Peyer's patch (tissue), 4 donors: ENCODE measurements around the gene GINS2. TPM values are rescaled to one million over a fixed set of nuclear protein-coding genes. Genes with fewer than 3 reads are reported as not detected.

Experiments
- DNase-seq, 3 donors: peaks; one replicate each; pipeline ENCODE4 v3.0.0-alpha.2; 2017 to 2019
- H3K27ac ChIP-seq, 4 donors: fragments of 200-600 bp; sonication (generic); one replicate each; pipeline ENCODE4 v1.5.1; 2016 to 2019
- H3K27me3 ChIP-seq, 2 donors: fragments of 200-600 bp; sonication (generic); one replicate each; pipeline ENCODE4 v1.5.1; 2019
- H3K36me3 ChIP-seq, 3 donors: fragments of 200-600 bp; sonication (generic); one replicate each; pipeline ENCODE4 v1.5.1; 2016 to 2019
- H3K4me1 ChIP-seq, 4 donors: fragments of 200-600 bp; sonication (generic); one replicate each; pipeline ENCODE4 v1.5.1; 2016 to 2019
- H3K4me3 ChIP-seq, 4 donors: fragments of 200-600 bp; sonication (generic); 1 replicate in 3 of 4; 2 replicates in 1 of 4; pipeline ENCODE4 v1.5.1; 2016 to 2019; ENCODE audit warnings: mild to moderate bottlenecking in 1 of 4
- H3K9me3 ChIP-seq, 4 donors: fragments of 200-600 bp; sonication (generic); one replicate each; pipeline ENCODE4 v1.5.1; 2016 to 2019; ENCODE audit warnings: mild to moderate bottlenecking in 1 of 4
- POLR2A ChIP-seq, 2 donors: fragments of 450-650 bp; IDR thresholded peaks; one replicate each; pipeline ENCODE4 v1.5.1; 2017; ENCODE audit warnings: antibody characterized with exemption in 2 of 2, mild to moderate bottlenecking in 2 of 2, moderate library complexity in 2 of 2
- total RNA-seq, 4 donors: library from RNA; depleted of rRNA; stranded (reverse); fragments of >200 nt; gene quantifications; one replicate each; pipeline ENCODE4 v1.1.0, GENCODE V29; 2016
- TF ChIP-seq, protein P1 (sequence below), 6 experiments: fragments of 450-650 bp in 4 of 6; fragments of 200-600 bp in 2 of 6; sonication (generic) in 1 of 6; IDR thresholded peaks; one replicate each; pipeline ENCODE4 v1.5.1; 2017 to 2019; ENCODE audit warnings: antibody characterized with exemption in 6 of 6, mild to moderate bottlenecking in 3 of 6, moderate library complexity in 1 of 6

The GINS2 gene
- total RNA-seq, 4 donors from 2014 or later: 2.9 to 10.7 (median 5.2) TPM

DNA sequence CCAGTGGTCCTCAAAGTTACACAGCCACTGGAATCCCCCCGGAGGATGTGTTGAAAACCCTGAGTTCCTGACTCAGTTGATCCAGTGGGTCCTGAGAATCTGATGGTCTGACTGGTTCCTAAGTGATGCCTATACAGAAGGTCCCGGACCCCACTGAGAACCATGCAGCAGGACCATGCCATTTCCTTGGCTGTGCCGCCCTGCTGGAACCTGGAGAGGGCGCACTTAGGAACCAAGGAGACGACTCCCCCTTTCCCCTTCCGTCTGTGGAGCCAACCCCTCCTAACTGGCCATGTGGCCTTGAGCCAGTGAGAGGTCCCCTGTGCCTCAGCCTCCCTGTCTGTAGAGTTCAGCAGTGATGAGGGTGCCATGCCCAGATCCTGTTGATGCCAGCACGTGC lies 40.1 kb upstream of the GINS2 start:
- DNase-seq: no peak
- no peak overlapping the region for H3K4me3 ChIP-seq
- H3K27ac ChIP-seq: no peak overlapping the region

DNA sequence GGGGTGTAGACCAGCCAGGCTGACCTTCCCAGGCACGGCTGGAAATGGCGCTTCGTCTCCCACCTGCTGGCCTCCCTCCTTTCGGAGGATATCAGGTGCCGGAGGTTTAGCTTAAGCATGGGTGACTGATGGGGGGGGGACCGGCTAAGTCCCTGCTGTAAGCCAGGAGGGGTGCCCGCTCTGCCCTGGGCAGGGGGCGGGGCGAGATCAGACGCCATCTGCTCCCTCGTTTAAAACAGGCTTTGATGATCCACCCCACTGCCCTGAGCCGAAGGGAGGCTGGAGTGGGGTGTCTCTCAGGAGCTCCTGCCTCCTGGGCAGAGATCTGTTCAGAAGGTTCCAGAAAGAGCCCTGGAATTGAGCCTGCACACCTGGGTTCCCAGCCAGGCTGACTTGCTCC lies 36.2 kb upstream of the GINS2 start:
- Histone ChIP-seq H3K4me1 (peaks cover 0 to 6% (median 0%) of the 10 kb centered on the region in 4 donors), H3K36me3 (no peaks in the 10 kb centered on the region), H3K9me3 (no peaks in the 10 kb centered on the region), H3K27me3 (no peaks in the 10 kb centered on the region), H3K4me3 (no peak overlapping the region), H3K27ac (no peak overlapping the region)
- no peak for TF ChIP-seq POLR2A (IDR thresholded peaks at IDR 0.05)
- TF ChIP-seq, protein P1, sequence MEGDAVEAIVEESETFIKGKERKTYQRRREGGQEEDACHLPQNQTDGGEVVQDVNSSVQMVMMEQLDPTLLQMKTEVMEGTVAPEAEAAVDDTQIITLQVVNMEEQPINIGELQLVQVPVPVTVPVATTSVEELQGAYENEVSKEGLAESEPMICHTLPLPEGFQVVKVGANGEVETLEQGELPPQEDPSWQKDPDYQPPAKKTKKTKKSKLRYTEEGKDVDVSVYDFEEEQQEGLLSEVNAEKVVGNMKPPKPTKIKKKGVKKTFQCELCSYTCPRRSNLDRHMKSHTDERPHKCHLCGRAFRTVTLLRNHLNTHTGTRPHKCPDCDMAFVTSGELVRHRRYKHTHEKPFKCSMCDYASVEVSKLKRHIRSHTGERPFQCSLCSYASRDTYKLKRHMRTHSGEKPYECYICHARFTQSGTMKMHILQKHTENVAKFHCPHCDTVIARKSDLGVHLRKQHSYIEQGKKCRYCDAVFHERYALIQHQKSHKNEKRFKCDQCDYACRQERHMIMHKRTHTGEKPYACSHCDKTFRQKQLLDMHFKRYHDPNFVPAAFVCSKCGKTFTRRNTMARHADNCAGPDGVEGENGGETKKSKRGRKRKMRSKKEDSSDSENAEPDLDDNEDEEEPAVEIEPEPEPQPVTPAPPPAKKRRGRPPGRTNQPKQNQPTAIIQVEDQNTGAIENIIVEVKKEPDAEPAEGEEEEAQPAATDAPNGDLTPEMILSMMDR (IDR thresholded peaks at IDR 0.05): no peak
- DNase-seq: no peak

More for the DNA sequence above, 40.1 kb upstream of the GINS2 start:
- no peak for TF ChIP-seq POLR2A (IDR thresholded peaks at IDR 0.05)
- TF ChIP-seq, protein P1 (IDR thresholded peaks at IDR 0.05): no peak
- Histone ChIP-seq H3K4me1 (peaks cover 0 to 6% (median 0%) of the 10 kb centered on the region in 4 donors), H3K27me3 (no peaks in the 10 kb centered on the region), H3K36me3 (no peaks in the 10 kb centered on the region), H3K9me3 (no peaks in the 10 kb centered on the region)

DNA sequence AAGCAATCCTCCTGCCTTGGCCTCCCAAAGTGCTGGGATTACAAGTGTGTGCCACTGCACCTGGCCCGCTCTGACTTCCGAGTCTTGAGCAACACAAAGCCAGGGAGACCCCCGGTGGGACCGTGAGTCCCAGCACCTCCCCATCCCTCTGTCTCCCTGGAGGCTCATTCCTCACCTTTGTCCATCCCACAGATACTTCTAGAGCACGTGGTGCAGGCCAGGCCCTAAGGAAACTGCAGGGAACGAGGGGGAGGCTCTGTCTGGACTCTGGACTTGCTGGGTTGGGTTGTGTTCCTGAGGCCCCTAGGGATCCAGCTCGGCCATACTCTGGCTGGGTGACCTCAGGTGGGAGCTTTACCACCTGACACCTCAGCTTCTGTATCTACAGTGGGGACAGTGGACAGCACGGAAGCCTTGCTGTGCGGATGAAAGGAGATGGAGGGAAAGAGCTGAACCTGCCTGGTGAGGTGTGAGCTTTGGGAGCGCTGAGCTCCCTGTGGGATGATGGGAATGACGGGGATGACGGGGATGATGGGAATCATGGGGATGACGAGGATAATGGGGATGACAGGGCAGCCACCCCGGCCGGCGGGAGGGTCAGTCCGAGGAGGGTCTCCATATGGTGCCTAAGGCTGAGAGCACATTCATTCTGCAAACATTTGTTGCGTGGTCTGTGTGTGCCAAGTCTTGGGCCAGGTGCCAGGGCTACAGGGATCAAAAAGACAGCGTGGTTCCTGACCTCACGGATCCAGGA lies 35.5 kb upstream of the GINS2 start:
- no peak for DNase-seq
- Histone ChIP-seq H3K27me3 (no peaks in the 10 kb centered on the region), H3K27ac (no peak overlapping the region), H3K4me3 (no peak overlapping the region), H3K4me1 (peaks cover 0 to 10% (median 0%) of the 10 kb centered on the region in 4 donors), H3K9me3 (no peaks in the 10 kb centered on the region), H3K36me3 (no peaks in the 10 kb centered on the region)
- TF ChIP-seq POLR2A (IDR thresholded peaks at IDR 0.05): no peak
- TF ChIP-seq, protein P1 (IDR thresholded peaks at IDR 0.05): no peak

DNA sequence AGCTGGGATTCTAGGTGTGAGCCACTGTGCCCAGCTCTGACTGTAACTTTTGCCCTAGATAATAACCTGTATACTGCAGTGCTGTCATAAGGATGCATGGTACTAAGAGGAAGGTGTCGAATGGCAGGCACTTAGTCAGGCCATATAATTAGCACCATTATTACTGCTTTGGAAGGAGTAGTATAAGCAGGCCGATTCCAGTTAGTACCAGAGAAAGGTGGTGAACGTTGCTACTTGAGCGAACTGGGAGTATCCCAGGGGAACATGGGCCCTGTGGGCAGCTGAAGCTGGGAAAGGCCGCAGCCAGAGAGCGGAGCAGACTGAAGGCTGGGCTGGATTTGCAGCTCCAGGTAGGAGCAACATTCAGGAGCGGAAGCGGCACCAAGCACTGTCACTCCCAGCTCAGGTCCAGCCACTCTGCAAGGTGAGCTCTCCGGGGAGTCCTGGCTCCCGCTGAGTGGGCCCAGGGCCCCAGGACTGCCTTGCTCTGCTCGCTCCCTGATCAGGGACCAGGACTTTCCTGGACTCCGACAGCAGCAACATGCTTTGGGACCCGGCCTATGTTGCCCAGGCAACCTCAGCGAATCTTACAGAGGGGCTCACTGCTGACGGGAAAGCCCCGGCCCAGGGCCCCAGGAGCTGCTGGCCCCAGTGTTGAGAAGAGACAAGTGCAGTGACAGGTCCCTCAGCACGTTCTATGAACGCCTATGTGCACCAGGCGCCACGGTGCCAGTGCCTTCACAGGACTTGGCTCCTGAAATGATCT lies 33.6 kb upstream of the GINS2 start:
- Histone ChIP-seq H3K4me1 (peaks cover 0 to 25% (median 6%) of the 10 kb centered on the region in 4 donors), H3K27me3 (no peaks in the 10 kb centered on the region), H3K9me3 (no peaks in the 10 kb centered on the region), H3K27ac (no peak overlapping the region), H3K36me3 (no peaks in the 10 kb centered on the region), H3K4me3 (no peak overlapping the region)
- TF ChIP-seq POLR2A (IDR thresholded peaks at IDR 0.05): no peak
- TF ChIP-seq, protein P1 (IDR thresholded peaks at IDR 0.05): no peak
- no peak for DNase-seq

DNA sequence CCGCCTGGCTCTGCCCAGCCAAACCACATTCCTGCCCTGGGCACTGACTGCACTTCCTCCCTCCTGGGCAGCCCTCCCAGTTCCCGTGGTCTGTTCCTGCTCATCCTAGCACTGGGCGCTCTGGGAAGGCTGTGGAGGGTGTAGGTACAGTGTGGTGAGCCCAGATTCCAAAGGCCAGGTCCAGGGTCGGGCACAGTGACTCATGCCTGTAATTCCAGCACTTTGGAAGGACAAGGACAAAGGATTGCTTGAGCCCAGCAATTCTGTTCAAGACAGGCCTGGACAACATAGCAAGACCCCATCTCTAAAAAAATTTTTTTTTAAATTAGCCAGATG lies 31.5 kb upstream of the GINS2 start:
- DNase-seq: peak in 2 of 3 donors; percentile 85 to 87

More for the DNA sequence above, 31.5 kb upstream of the GINS2 start:
- Histone ChIP-seq H3K4me1 (peaks cover 0 to 25% (median 6%) of the 10 kb centered on the region in 4 donors), H3K4me3 (no peak overlapping the region), H3K36me3 (no peaks in the 10 kb centered on the region), H3K27me3 (no peaks in the 10 kb centered on the region), H3K27ac (peak overlapping the region in 2 of 4 donors; percentile 26 to 53), H3K9me3 (no peaks in the 10 kb centered on the region)
- TF ChIP-seq POLR2A (IDR thresholded peaks at IDR 0.05): peak in 1 of 2 donors; percentile 21
- TF ChIP-seq, protein P1 (IDR thresholded peaks at IDR 0.05): peak in 1 of 6 experiments; percentile 15
